CD4-positive, alpha-beta T cell (primary cell): Measurements from ENCODE around the gene ALMS1. TPM values are rescaled to one million over a fixed set of nuclear protein-coding genes. Genes with fewer than 3 reads are reported as not detected.

Experiments
- ATAC-seq: fragments of 200-7000 bp; cut with Tn5 transposase; one replicate; pipeline ENCODE4 v1.10.0; 2022; ENCODE audit warnings: mild to moderate bottlenecking; ENCODE audit not compliant: poor library complexity
- CTCF ChIA-PET: fragments of 350-600 bp; sonication (Branson Sonifier 250); formaldehyde crosslinking; loops from one replicate; lab custom pipeline; 2021; ENCODE audit warnings: antibody characterized with exemption, inconsistent platforms; lab: Charles Lee
- POLR2A ChIA-PET: fragments of 350-600 bp; sonication (Branson Sonifier 250); formaldehyde crosslinking; loops from one replicate; lab custom pipeline; 2021; ENCODE audit warnings: antibody characterized with exemption, inconsistent platforms; lab: Charles Lee
- DNase-seq, 14 experiments: peaks; one replicate each; pipeline ENCODE4 v3.0.0-alpha.2; 2013 to 2020; ENCODE audit warnings: mixed read lengths in 2 of 14
- H3K27ac ChIP-seq, 2 donors: one replicate each; pipeline versions ENCODE4 v1.5.1 to v1.7.0; 2013; ENCODE audit warnings: low read length in 2 of 2, low read depth in 1 of 2, mild to moderate bottlenecking in 1 of 2
- H3K27me3 ChIP-seq, 2 experiments: 1 replicate in 1 of 2; 2 replicates in 1 of 2; pipeline versions ENCODE4 v1.6.1 to v1.7.0; 2013; ENCODE audit warnings: low read length in 2 of 2, control low read depth in 1 of 2, mild to moderate bottlenecking in 1 of 2, moderate library complexity in 1 of 2; ENCODE audit not compliant: insufficient read depth in 2 of 2, control insufficient read depth in 1 of 2
- H3K36me3 ChIP-seq: one replicate; pipeline ENCODE4 v1.6.1; 2013; ENCODE audit warnings: low read length, control low read depth; ENCODE audit not compliant: insufficient read depth
- H3K4me1 ChIP-seq: one replicate; pipeline ENCODE4 v1.6.1; 2013; ENCODE audit warnings: low read length, control low read depth; ENCODE audit not compliant: insufficient read depth
- H3K4me3 ChIP-seq: one replicate; pipeline ENCODE4 v1.5.1; 2013; ENCODE audit warnings: mild to moderate bottlenecking, low read length, moderate library complexity
- H3K9me3 ChIP-seq, 2 experiments: 1 replicate in 1 of 2; 2 replicates in 1 of 2; pipeline versions ENCODE4 v1.6.1 to v1.7.0; 2013; ENCODE audit warnings: low read length in 2 of 2, mild to moderate bottlenecking in 2 of 2, control low read depth in 1 of 2, moderate library complexity in 1 of 2; ENCODE audit not compliant: control insufficient read depth in 1 of 2, insufficient read depth in 1 of 2
- H3K27ac Mint-ChIP-seq: one replicate; pipeline ENCODE4 v1.8.0; 2020; ENCODE audit warnings: mixed read lengths
- H3K27me3 Mint-ChIP-seq: one replicate; pipeline ENCODE4 v1.8.0; 2021; ENCODE audit warnings: mixed read lengths
- H3K36me3 Mint-ChIP-seq: one replicate; pipeline ENCODE4 v1.8.0; 2021; ENCODE audit warnings: low read depth, mixed read lengths
- H3K4me1 Mint-ChIP-seq: one replicate; pipeline ENCODE4 v1.8.0; 2021; ENCODE audit warnings: low read depth, mixed read lengths
- H3K4me3 Mint-ChIP-seq: one replicate; pipeline ENCODE4 v1.8.0; 2020; ENCODE audit warnings: mild to moderate bottlenecking, mixed read lengths
- H3K9me3 Mint-ChIP-seq: one replicate; pipeline ENCODE4 v1.8.0; 2020; ENCODE audit warnings: mixed read lengths
- intact Hi-C, 2 experiments: fragments of 100-400 bp; cut with DNase I in 1 of 2; cut with micrococcal nuclease in 1 of 2; formaldehyde crosslinking; loops; one replicate each; pipeline versions ENCODE4 v1.15.1 to v1.9.0; 2023 to 2025; cut with DNase I, micrococcal nuclease
- total RNA-seq, 174 experiments: library from RNA in 2 of 174; stranded (reverse) in 2 of 174; gene quantifications; one replicate each; pipeline ENCODE4 v1.2.3 and lab custom pipeline; 2021 to 2026
- TF ChIP-seq, protein P1 (sequence below): fragments of 200-600 bp; IDR thresholded peaks from one replicate; pipeline ENCODE4 v1.8.0; 2022; ENCODE audit warnings: antibody characterized with exemption, mild to moderate bottlenecking

ALMS1 gene
- total RNA-seq, 2 experiments from 2014 or later: 20.2 to 20.6 TPM

DNA sequence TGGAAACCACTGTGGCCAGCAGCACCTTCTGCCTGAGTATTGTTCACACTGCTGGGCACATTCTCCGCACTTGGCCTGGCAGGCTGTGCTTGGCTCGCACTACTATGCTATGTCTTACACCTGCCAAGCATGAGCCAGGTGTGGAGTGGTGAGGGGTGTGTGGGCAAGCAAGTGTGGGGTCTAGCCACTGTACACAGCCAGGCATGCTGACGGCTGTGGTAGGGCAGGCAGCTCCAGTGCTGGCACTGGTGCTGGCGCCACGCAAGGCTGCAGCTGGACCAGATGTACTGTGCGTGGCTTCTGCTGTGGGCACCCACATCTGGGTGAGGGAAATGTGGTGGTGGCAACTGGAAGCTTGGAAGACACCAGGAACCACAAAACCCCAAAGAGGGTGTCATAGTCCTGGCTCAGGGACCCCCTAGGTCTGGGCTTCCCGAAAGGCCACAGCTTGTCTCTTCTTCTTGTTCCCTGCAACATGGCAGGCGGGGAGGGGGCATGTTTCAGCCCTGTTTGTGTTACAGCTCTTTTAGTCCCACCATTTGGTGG, 101.5 kb downstream of the ALMS1 start:
- ChIA-PET POLR2A (no interaction called here), CTCF (no interaction called here)
- H3K27me3 ChIP-seq: no peaks in the 10 kb centered on the region
- peaks cover 19% of the 10 kb centered on the region for H3K36me3 ChIP-seq
- no peaks in the 10 kb centered on the region for H3K4me1 ChIP-seq
- H3K4me3 Mint-ChIP-seq: no peak overlapping the region
- H3K27ac Mint-ChIP-seq: no peak overlapping the region
- ATAC-seq (no peak), DNase-seq (no peak)
- no peaks in the 10 kb centered on the region for H3K4me1 Mint-ChIP-seq
- H3K9me3 ChIP-seq: peaks cover 0 to 11% of the 10 kb centered on the region in 2 experiments
- H3K9me3 Mint-ChIP-seq: no peaks in the 10 kb centered on the region
- H3K36me3 Mint-ChIP-seq: peaks cover 63% of the 10 kb centered on the region
- H3K27ac ChIP-seq: no peak overlapping the region
- TF ChIP-seq, protein P1, sequence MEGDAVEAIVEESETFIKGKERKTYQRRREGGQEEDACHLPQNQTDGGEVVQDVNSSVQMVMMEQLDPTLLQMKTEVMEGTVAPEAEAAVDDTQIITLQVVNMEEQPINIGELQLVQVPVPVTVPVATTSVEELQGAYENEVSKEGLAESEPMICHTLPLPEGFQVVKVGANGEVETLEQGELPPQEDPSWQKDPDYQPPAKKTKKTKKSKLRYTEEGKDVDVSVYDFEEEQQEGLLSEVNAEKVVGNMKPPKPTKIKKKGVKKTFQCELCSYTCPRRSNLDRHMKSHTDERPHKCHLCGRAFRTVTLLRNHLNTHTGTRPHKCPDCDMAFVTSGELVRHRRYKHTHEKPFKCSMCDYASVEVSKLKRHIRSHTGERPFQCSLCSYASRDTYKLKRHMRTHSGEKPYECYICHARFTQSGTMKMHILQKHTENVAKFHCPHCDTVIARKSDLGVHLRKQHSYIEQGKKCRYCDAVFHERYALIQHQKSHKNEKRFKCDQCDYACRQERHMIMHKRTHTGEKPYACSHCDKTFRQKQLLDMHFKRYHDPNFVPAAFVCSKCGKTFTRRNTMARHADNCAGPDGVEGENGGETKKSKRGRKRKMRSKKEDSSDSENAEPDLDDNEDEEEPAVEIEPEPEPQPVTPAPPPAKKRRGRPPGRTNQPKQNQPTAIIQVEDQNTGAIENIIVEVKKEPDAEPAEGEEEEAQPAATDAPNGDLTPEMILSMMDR: no peak
- no peak overlapping the region for H3K4me3 ChIP-seq
- intact Hi-C loops: no loop called here
- no peaks in the 10 kb centered on the region for H3K27me3 Mint-ChIP-seq

DNA sequence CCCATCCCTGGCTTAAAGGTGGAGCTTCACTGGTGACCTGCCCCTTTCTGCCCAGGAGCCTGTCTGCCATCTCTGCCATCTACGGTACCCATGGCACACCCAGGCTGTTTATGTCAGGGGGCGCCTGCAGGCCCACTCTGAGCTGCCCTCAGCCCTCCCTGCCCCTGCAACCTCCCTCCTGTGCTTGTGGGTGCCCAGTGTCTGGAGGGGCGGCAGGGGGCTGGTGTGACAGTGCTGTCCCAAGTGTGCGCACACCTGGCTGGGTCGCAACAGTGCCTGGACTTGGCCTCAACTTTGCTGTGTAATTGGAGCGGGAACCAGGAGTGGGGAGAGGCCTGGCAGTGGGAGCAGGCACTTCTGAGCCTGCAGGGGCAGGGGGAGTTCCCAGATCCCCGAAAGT, 102.4 kb downstream of the ALMS1 start:
- ChIA-PET POLR2A (no interaction called here), CTCF (no interaction called here)
- H3K4me3 ChIP-seq: no peak overlapping the region
- H3K27me3 ChIP-seq: no peaks in the 10 kb centered on the region
- no peak overlapping the region for H3K4me3 Mint-ChIP-seq
- no peak for DNase-seq
- H3K9me3 ChIP-seq: peaks cover 0 to 11% of the 10 kb centered on the region in 2 experiments
- H3K27me3 Mint-ChIP-seq: no peaks in the 10 kb centered on the region
- H3K4me1 ChIP-seq: no peaks in the 10 kb centered on the region
- H3K36me3 ChIP-seq: peaks cover 19% of the 10 kb centered on the region
- H3K27ac ChIP-seq: no peak overlapping the region
- TF ChIP-seq, protein P1: no peak
- no peak overlapping the region for H3K27ac Mint-ChIP-seq
- H3K9me3 Mint-ChIP-seq: no peaks in the 10 kb centered on the region
- intact Hi-C loops: no loop called here
- ATAC-seq: no peak
- peaks cover 65% of the 10 kb centered on the region for H3K36me3 Mint-ChIP-seq
- H3K4me1 Mint-ChIP-seq: no peaks in the 10 kb centered on the region

DNA sequence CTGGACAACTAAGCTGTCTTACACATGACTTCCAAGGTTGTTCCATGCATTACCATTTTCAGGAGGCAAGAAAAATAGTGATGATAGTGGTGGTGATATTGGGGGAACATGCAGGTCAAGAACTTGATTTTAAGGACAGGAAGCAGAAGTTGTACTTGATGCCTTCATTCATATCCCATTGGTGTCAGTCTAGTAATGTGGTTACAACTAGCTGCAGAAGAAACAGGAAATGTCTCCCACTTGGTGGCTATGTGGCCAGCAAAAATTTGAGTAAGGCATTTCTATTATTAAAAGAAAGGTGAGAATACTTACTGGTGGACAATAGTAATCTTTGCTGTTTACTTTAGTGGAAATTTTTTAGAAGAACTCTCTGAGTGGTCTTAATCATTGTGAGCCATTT, 103.4 kb downstream of the ALMS1 start:
- no peak for ATAC-seq
- no peaks in the 10 kb centered on the region for H3K27me3 Mint-ChIP-seq

More for the DNA sequence above, 103.4 kb downstream of the ALMS1 start:
- H3K4me3 ChIP-seq: no peak overlapping the region
- H3K27ac ChIP-seq: no peak overlapping the region
- POLR2A ChIA-PET: no interaction called here
- peaks cover 19% of the 10 kb centered on the region for H3K36me3 ChIP-seq
- peaks cover 69% of the 10 kb centered on the region for H3K36me3 Mint-ChIP-seq
- no peaks in the 10 kb centered on the region for H3K4me1 ChIP-seq
- no peaks in the 10 kb centered on the region for H3K27me3 ChIP-seq
- H3K9me3 ChIP-seq: peaks cover 0 to 11% of the 10 kb centered on the region in 2 experiments
- H3K4me1 Mint-ChIP-seq: no peaks in the 10 kb centered on the region
- H3K9me3 Mint-ChIP-seq: no peaks in the 10 kb centered on the region
- no peak for DNase-seq
- H3K4me3 Mint-ChIP-seq: no peak overlapping the region
- intact Hi-C loops: no loop called here
- TF ChIP-seq, protein P1: no peak
- CTCF ChIA-PET: no interaction called here
- H3K27ac Mint-ChIP-seq: no peak overlapping the region
